KMS-11 (cell line): ENCODE data around the gene VCP.

ENCODE experiments used
- H2AFZ ChIP-seq: fragments of 200-600 bp; sonication (generic); 2 replicates; pipeline ENCODE4 v1.6.1; 2016; ENCODE audit warnings: antibody characterized with exemption, mixed run types, low read depth
- H3K27ac ChIP-seq: fragments of 200-600 bp; sonication (generic); 2 replicates; pipeline ENCODE4 v1.6.1; 2016; ENCODE audit warnings: mild to moderate bottlenecking, mixed run types
- H3K27me3 ChIP-seq: fragments of 200-600 bp; sonication (generic); 2 replicates; pipeline ENCODE4 v1.6.1; 2017; ENCODE audit warnings: mild to moderate bottlenecking, low read depth, mixed run types, moderate library complexity; ENCODE audit not compliant: insufficient read depth
- H3K36me3 ChIP-seq: fragments of 200-600 bp; sonication (generic); 2 replicates; pipeline ENCODE4 v1.6.1; 2017; ENCODE audit warnings: mild to moderate bottlenecking, mixed run types; ENCODE audit not compliant: insufficient read depth
- H3K4me1 ChIP-seq: fragments of 200-600 bp; sonication (generic); 2 replicates; pipeline ENCODE4 v1.6.1; 2016; ENCODE audit warnings: mild to moderate bottlenecking, low read depth, mixed run types; ENCODE audit not compliant: poor library complexity, severe bottlenecking
- H3K4me2 ChIP-seq: fragments of 200-600 bp; sonication (generic); 2 replicates; pipeline ENCODE4 v1.7.0; 2016; ENCODE audit warnings: mild to moderate bottlenecking, mixed run types
- H3K4me3 ChIP-seq: fragments of 200-600 bp; sonication (generic); IDR thresholded peaks from 2 replicates; pipeline ENCODE4 v1.6.1; 2017; ENCODE audit warnings: low read depth, low read length, mixed read lengths; ENCODE audit not compliant: insufficient read depth
- H3K79me2 ChIP-seq: fragments of 200-600 bp; sonication (generic); 2 replicates; pipeline ENCODE4 v1.6.1; 2016; ENCODE audit warnings: low read depth, mixed run types; ENCODE audit not compliant: insufficient read depth
- H3K9ac ChIP-seq: fragments of 200-600 bp; sonication (generic); 2 replicates; pipeline ENCODE4 v1.6.1; 2016; ENCODE audit warnings: mild to moderate bottlenecking, mixed run types
- H4K20me1 ChIP-seq: fragments of 200-600 bp; sonication (generic); 2 replicates; pipeline ENCODE4 v1.6.1; 2016; ENCODE audit warnings: mild to moderate bottlenecking, mixed run types; ENCODE audit not compliant: insufficient read depth
- TF ChIP-seq, protein P1 (sequence below): fragments of 200-600 bp; sonication (generic); conservative IDR thresholded peaks from 2 replicates; pipeline ENCODE4 v1.6.1; 2017; ENCODE audit warnings: low read depth, mild to moderate bottlenecking, antibody characterized with exemption, low read length, moderate library complexity, mixed read lengths

Gene VCP

DNA sequence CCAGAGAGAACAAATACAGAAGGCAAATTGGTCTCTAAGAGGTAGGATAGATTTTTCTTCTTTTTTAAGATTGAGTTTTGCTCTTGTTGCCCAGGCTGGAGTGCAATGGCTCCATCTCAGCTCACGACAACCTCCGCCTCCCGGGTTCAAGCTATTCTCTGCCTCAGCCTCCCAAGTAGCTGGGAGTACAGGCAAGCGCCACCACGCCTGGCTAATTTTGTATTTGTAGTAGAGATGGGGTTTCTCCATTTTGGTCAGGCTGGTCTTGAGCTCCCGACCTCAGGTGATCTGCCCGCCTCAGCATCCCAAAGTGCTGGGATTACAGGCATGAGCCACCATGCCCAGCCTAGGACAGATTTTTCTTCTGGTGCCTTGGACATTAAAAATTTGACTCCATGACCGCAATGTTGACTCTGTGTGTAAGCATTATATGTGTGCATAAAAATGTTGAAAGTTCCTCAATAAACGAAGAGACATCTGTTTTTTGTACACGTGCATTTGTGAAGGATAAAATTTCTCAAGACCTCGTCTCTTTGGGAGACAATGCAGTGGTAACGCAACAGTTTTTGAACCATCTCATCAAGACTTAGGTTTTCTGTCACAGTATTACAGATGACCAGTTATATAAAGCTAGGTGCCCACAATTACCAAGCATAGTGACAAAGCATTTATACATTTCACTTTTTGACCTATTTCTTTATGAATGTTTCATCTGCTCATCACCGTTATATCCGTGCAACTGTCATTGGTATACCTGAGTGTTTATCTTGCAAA, 17.4 kb downstream of the VCP start:
- Histone ChIP-seq H3K4me3 (no peak overlapping the region), H3K36me3 (peaks cover 23% of the 10 kb centered on the region), H3K79me2 (no peaks in the 10 kb centered on the region), H3K4me1 (peaks cover 4% of the 10 kb centered on the region), H2AFZ (no peak overlapping the region), H3K27me3 (no peaks in the 10 kb centered on the region), H3K4me2 (no peak overlapping the region), H3K27ac (no peak overlapping the region), H4K20me1 (no peaks in the 10 kb centered on the region), H3K9ac (no peak overlapping the region)
- TF ChIP-seq, protein P1, sequence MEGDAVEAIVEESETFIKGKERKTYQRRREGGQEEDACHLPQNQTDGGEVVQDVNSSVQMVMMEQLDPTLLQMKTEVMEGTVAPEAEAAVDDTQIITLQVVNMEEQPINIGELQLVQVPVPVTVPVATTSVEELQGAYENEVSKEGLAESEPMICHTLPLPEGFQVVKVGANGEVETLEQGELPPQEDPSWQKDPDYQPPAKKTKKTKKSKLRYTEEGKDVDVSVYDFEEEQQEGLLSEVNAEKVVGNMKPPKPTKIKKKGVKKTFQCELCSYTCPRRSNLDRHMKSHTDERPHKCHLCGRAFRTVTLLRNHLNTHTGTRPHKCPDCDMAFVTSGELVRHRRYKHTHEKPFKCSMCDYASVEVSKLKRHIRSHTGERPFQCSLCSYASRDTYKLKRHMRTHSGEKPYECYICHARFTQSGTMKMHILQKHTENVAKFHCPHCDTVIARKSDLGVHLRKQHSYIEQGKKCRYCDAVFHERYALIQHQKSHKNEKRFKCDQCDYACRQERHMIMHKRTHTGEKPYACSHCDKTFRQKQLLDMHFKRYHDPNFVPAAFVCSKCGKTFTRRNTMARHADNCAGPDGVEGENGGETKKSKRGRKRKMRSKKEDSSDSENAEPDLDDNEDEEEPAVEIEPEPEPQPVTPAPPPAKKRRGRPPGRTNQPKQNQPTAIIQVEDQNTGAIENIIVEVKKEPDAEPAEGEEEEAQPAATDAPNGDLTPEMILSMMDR: no peak

DNA sequence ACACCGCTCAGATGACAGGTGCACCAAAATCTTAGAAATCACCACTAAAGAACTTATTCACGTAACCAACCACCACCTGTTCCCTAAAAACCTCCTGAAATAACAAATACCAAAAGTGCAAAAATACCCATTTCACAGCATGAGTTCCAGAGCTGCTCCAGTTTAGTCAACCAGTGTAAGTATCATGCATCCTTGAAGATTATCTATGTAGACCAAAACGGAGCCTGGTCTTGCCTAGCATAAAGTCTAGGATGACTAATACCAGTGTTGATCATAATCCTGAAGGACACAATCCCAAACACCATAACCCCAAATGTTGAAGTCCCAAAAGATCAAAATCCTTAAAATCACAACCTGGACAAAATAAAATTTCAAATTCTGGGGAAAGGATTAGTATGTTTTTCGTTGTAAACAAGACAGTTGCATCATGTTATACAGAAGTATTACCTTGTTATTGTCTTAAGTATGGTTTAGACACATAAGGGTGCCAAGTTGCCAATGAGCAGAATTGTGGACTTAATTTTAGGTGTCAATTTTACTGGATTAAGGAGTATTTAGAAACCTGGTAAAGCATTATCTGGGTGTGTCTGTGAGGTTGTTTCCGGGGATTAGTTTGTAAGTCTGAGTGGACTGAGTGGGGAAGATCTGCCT, 18.1 kb downstream of the VCP start:
- Histone ChIP-seq H2AFZ (no peak overlapping the region), H3K79me2 (no peaks in the 10 kb centered on the region), H4K20me1 (no peaks in the 10 kb centered on the region), H3K9ac (no peak overlapping the region), H3K4me3 (no peak overlapping the region), H3K27me3 (no peaks in the 10 kb centered on the region), H3K27ac (no peak overlapping the region), H3K4me1 (peaks cover 4% of the 10 kb centered on the region), H3K4me2 (no peak overlapping the region), H3K36me3 (peaks cover 17% of the 10 kb centered on the region)
- TF ChIP-seq, protein P1: no peak

DNA sequence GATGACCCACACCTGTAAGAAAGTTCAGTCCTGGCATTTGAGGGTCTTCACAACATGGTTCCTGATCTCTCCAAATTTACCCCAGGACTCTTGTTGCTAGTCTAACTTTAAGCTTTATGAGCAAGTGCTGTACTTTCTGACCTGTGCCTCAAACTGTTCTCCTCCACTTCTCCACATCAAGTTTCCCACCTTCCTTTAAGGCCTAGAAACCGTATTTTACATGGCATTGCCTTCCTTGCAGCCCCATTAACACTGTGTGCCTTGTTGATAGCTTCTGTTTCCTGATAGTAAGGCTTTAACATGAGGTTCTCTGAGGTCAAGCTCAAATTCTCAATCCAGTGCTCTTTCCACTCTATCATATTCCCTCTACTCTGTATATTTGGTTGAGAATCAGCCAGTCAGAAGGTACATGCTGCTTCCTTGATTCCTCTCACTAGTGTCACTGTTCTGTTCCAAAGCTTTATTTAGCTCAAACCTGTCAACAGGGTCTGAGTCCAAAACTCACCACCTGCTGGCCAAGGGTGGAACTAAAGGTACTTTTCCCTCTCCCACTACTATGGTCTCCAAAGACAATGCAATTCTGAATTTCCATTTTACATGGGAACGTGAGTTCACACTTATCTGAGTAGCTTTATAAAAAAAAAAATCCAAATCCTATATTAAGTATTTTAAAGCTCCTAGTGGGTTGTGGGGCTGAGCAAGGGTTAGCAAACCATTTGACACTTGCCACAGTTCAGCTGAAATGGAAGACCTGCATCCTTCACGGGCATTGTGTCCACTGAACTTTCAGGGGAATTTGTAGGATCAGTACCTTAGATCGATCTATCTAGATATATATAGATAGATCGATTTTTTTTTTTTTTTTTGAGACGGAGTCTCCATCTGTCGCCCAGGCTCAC, 21.1 kb downstream of the VCP start:
- H3K9ac ChIP-seq: no peak overlapping the region
- peaks cover 4% of the 10 kb centered on the region for H3K4me1 ChIP-seq
- H3K4me2 ChIP-seq: no peak overlapping the region
- no peaks in the 10 kb centered on the region for H3K27me3 ChIP-seq
- peaks cover 5% of the 10 kb centered on the region; the same call in 1 of the 2 replicates for H3K36me3 ChIP-seq
- H2AFZ ChIP-seq: no peak overlapping the region
- no peaks in the 10 kb centered on the region for H3K79me2 ChIP-seq
- no peak overlapping the region for H3K4me3 ChIP-seq
- no peak overlapping the region for H3K27ac ChIP-seq
- H4K20me1 ChIP-seq: no peaks in the 10 kb centered on the region
- TF ChIP-seq, protein P1: peak; percentile 81

DNA sequence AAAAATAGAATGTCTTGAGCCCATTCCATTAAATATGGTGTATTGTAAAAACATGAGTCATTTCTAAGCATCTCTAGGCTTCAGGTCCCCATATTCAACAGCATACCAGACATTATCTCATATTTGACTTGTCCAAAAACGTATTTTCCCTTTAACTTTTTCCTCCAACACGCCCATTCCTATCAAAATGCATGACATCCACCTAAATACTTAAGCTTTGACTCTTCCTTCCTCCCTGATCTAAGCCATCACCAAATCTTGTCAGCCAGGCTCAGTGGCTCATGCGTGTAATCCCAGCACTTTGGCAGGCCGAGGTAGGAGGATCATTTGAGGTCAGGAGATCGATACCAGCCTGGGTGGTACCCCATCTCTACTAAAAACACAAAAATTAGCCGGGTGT, 23.9 kb downstream of the VCP start:
- Histone ChIP-seq H3K27ac (no peak overlapping the region), H3K4me1 (peaks cover 4% of the 10 kb centered on the region), H2AFZ (no peak overlapping the region)

More for the DNA sequence above, 23.9 kb downstream of the VCP start:
- H4K20me1 ChIP-seq: no peaks in the 10 kb centered on the region
- H3K27me3 ChIP-seq: no peaks in the 10 kb centered on the region
- no peak overlapping the region for H3K9ac ChIP-seq
- no peak overlapping the region for H3K4me3 ChIP-seq
- TF ChIP-seq, protein P1: no peak
- H3K36me3 ChIP-seq: no peaks in the 10 kb centered on the region
- no peaks in the 10 kb centered on the region for H3K79me2 ChIP-seq
- no peak overlapping the region for H3K4me2 ChIP-seq
